HG03064 (cell line): ENCODE results near the gene LTF.

Experiments used
- ATAC-seq: cut with Tn5 transposase; IDR thresholded peaks from one replicate; pipeline ENCODE4 v1.9.1; 2021; ENCODE audit warnings: low read depth; ENCODE audit not compliant: unreplicated experiment

LTF gene

DNA sequence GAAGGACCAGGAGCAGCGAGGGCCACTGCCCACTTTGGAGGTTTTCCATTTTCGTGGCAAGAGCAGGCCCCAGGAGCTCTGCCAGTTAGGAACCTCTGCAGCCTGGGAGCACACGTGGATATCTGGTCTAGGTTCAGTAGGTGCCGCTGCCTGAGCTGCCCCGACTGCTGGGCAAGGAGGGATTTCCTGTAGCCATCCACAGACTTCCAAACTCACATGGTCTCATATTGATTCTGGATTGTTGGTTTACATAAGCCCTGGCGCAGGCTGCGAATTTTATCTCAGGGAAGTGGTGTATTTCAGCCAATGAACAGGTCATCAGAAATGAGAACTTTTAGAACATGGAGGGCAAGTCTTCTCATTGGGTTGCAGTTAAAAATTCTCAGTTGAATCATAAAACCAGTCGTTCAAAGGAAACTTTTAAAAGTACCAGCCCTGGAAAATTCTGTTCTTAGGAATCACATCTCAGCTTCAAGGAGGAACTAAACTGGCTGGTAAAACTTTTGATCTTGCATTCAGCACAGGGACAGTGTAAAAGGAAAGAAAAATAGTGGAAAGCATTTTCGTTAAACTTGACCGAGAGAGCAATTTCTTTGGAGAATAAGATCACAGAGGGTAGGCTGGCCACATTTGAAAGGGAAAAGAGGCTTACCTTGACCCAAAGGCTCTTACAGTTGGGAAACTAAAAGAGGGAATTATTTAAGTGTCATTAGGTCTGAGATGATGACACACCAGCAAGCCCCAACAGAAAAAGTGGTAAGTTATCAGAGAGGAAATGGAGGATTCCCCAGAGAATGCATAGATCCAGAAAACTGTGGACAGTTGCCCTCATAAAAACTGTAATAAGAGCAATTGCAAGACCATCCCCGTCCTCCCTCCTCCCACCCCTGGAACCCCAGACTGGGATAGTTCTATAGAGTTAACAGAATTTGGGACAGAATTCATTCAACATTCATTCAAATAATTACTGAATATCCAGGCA, 26.7 kb upstream of the LTF start:
- no peak for ATAC-seq

DNA sequence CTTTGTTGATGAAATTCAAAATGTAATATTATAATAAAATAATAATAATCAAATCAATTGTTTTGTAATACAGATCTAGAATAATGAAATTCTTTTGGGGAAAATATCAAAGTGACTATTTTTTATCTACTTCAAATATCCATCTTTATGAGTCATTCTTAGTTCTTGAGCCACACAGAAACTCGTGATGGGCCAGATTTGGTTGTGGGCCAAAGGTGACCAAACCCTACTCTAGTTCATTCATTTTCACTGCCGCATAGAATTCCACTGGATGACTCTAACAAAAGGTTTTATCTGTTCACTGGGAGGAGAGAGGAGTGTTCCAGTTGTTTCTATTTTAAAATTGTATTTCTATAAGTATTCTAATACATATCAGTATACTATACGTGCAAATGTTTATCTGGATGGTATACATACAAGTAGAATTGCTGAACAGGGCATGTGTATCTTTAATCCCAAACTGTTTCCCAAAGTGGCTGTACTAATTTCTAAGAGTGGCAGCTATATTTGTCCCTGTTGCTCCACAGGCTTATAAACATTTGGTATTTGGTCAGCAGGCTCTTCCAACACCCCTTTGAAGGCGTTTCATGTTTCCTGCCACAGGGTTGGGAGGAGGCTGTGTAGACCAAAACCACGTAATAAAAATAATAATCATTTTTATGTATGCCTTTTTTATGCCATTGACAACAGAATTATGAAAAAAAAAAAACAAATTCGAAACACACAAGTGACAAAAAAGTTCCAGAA, 25.8 kb upstream of the LTF start:
- ATAC-seq: no peak

- ATAC-seq: no peak
Observed at GRCh38 chr3:46489875-46490274, 25.2 kb upstream of the LTF start.

- no peak for ATAC-seq
Observed at GRCh38 chr3:46489381-46489780, 24.7 kb upstream of the LTF start.

DNA sequence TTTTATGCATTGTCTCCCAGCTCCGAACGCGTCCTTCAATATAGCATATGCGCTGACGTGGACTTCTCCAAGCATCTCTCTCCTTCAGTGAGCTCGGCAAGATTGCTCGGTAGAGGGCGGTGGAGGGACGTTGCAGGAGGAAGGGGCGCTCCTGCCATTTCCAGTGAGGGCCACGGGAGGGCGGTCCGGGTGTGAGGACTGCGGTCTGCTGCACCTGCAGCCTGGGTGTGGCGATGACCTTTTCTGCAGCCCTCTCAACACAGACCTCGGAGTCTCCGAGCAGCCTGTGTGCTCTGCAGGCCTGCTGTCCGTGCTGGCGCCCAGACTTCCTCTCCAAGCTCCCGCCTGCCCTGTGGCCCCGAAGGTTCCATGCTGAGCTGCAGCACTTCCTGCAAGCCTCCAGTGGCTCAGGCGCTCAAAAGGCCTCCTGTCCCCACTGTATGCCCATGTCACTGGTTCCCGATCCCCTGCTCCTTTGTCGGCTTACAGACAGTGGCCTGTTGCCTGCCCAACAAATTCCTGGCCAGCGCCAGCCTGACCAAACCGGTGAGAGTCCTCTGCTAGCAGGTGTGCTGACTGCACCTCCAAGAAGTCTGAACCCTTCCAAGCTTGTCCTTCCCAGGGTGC, 24.1 kb upstream of the LTF start:
- ATAC-seq: peak; percentile 88

DNA sequence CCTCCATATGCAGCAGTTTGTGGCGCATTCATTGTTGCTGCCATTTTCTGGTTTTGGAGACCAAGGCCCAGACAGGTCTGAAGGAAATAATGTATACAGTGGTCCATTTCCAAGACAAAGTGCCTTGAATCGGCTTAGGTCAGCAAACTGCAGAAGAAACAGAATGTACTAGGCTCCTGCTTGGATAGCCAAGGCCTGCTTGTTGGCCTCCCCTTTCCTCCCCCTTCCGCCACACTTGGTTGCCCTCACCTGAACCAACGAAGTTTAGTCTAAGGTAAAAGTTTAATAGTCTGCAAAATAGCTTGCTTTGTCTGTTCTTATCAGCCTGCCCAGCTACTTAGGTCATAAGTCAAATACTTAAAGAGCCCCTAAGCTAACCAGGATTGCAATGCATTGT, 21.1 kb upstream of the LTF start:
- no peak for ATAC-seq

DNA sequence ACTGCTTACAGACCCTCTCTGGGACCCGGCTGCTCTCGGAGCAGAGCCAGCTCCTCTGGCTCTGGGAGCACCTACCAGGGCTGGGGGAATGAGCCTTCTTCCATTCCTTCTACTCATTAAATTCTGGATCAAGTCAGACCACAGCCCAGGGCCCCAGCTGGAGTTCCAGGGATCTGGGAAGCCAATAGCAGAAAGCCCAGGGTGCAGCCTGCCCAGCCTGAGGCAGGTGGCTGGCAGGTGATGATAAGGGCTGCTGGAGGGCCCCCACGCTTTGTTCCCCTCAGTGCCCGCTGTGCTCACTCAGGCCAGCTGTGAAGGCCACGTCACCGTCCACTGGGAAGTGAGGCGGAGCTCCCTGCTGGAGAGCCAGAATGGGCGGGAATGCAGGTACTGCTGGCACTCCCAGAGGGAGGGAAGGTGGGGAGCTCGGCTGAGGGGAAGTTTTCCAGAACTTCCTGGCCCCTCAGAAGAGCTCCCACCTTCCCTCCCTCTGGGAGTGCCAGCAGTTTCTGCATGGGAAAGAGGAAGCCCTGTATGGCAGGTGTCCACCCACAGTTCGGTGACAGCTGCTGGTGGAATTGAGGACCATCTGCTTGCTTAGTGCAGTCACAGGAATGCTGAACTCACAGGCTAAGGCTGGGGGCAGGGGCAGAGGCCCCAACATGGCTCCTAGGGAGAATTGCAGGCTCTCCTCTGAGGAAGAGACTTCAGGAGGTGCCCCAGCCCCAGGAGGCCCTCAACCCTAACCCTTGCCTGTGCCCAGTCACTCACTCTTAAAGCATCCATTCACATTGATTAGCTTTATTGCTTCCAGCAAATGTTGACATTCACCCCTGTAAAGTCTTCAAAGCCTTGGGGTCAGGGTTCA, 20.4 kb upstream of the LTF start:
- no peak for ATAC-seq

GRCh38 chr3:46484388-46484787, 19.7 kb upstream of the LTF start:
- ATAC-seq: no peak

- no peak for ATAC-seq
Observed at GRCh38 chr3:46483825-46484224, 19.1 kb upstream of the LTF start.

GRCh38 chr3:46482632-46483350, 18.1 kb upstream of the LTF start:
- no peak for ATAC-seq

GRCh38 chr3:46481636-46482035, 16.9 kb upstream of the LTF start:
- ATAC-seq: no peak

DNA sequence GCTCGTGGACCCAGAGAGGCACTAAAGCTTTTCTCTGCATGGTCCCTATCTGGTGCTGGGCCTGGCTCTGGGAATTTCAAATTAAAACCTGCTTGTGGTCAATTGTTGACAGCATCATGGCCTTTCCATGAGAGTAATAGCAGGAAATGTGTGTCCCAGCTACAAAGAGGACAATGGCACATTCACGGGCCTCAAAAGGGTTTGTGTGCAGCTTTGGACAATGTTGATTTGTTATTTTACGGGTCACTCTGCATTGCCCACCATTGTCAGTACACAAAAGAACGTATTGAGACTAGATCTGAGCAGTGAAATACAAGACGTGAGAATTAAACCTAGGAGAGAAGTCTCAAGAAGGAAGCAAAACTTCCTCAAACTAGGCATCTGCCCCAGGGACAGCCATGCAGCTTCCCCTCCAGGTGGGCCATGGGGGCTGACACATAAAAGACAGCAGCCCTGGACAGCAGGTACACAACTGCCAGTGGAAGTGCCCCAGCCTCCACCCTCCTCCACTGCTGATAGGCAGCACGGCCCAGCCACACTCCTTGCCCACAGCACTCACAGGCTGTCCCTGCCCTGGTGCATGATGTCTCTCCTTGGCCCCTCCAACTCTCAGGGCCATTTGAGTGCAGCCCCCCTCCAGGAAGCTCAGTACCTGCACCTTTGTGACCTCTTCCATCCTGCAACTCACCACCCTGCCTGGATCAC, 15.9 kb upstream of the LTF start:
- no peak for ATAC-seq

DNA sequence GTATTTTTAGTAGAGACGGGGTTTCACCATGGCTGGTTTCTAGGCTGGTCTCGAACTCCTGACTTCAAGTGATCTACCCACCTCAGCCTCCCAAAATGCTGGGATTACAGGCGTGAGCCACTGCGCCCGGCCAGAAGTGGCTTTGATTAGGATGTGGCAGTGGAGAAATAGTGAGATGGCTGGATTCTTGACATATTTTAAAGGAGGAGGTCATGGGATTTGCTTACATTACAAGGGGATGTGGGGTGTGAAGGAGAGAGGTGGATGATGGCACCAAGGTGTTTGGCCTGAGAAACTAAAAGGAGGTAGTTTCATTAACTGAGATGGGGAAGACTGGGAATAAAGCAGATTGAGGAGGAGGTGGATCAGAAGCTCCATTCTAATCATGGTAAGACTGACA, 15.0 kb upstream of the LTF start:
- ATAC-seq: no peak

GRCh38 chr3:46479021-46479420, 14.3 kb upstream of the LTF start:
- no peak for ATAC-seq

DNA sequence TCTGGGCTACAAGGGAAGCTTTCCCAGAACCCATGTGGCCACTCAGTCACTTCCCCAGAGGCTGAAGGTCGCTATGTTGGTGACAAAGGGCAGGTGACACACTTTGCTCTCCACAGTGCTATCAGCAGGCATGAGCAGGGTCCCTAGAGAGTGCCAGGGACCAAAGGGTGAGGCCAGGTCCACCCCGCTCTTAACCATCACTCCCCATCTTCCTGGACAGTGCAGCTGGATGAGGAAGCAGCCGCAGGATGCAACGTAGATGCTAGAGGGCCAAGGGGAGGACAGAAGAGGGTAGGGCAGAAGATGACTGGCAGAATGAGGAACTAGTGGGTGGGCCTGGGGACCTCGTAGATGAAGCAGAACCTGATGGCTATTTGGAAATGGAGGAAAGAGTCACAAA, 13.6 kb upstream of the LTF start:
- no peak for ATAC-seq

- no peak for ATAC-seq
Observed at GRCh38 chr3:46477756-46478155, 13.1 kb upstream of the LTF start.

- ATAC-seq: no peak
Observed at GRCh38 chr3:46477145-46477544, 12.4 kb upstream of the LTF start.

DNA sequence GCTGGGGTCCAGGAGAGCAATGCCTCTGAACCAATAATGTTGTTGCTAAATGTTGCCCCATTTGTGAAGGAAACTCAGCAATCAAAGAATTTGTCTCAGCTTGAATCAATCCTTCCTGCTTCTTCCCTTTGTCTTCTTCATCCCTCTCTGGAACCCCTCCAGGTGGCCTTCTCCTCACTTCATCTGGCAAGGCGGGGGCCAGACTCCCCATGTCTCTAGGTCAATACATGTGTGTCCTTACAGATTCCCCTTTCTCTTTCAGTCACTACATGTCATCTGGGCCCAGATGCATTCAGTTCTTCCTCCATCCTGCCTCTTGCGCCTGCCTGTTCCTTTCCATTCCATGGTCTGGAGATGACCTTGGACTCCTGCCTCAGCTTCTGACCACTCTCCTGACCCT, 8.0 kb upstream of the LTF start:
- ATAC-seq: no peak

DNA sequence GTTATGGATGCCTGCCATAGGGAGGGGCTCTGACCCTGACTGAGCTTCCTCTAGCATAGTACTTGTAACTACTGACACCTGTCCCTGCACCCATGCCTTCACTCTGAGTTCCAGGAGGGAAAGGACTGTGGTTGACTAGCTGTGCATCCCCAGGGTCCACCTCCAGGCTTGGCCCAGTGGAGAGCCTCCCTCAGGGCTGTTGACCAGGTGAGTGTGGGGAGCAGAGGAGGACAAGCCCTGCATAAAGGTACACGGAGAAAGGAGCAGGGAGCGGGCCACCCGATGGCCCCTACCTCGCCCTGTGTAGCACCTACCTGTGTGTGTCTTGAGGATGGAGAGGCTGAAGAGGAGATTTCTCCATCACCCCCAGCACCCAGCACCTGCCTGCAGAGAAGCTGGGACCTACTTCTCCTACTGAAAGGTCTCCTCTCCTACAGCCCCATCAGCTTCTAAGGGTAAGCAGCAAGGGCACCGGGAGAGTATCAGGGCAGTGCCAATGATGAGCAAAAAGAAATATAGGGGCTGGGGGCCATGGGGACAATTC, 6.7 kb upstream of the LTF start:
- no peak for ATAC-seq
